A549 (cell line): Measurements from ENCODE around the gene LSM14B. TPM values are rescaled to one million over a fixed set of nuclear protein-coding genes. Genes with fewer than 3 reads are reported as not detected.

ENCODE experiments used
- ATAC-seq, 2 experiments: fragments of 200-7000 bp in 1 of 2; fragments of >200 bp in 1 of 2; cut with Nextera tagmentation in 1 of 2; cut with Tn5 transposase in 1 of 2; 3 replicates each; pipeline versions ENCODE4 v1.8.0 to v1.9.1; 2018 to 2020; ENCODE audit warnings: mild to moderate bottlenecking in 1 of 2, moderate library complexity in 1 of 2
- CTCF ChIA-PET: fragments of 300-600 bp; sonication (Branson Sonifier 250); formaldehyde crosslinking; extraction: SDS; loops from one replicate; lab custom pipeline; 2021; ENCODE audit warnings: antibody characterized with exemption, inconsistent platforms; lab: Yijun Ruan, JAX
- POLR2A ChIA-PET: fragments of 350-600 bp; formaldehyde crosslinking; extraction: SDS; loops from one replicate; lab custom pipeline; 2021; ENCODE audit warnings: antibody characterized with exemption, inconsistent platforms; lab: Yijun Ruan, JAX
- DNase-seq, 2 experiments: peaks; one replicate each; pipeline versions ENCODE4 v3.0.0 to v3.0.0-alpha.2; 2011 to 2016; ENCODE audit warnings: low read depth in 1 of 2, low spot score in 1 of 2
- FAIRE-seq: peaks from 2 replicates; lab custom pipeline; 2011; peaks lifted over from hg19 to GRCh38; lab: Jason Lieb, UNC
- H3K27ac ChIP-seq, 2 experiments: fragments of >200 bp; sonication (Bioruptor Twin); formaldehyde crosslinking; 3 replicates each; pipeline ENCODE4 v1.5.1; 2016 to 2017
- H3K4me1 ChIP-seq: fragments of >200 bp; sonication (Bioruptor Twin); formaldehyde crosslinking; 3 replicates; pipeline ENCODE4 v1.6.1; 2016
- H3K4me2 ChIP-seq: fragments of >200 bp; sonication (Bioruptor Twin); formaldehyde crosslinking; 3 replicates; pipeline ENCODE4 v1.6.1; 2016
- H3K4me3 ChIP-seq: fragments of >200 bp; sonication (Bioruptor Twin); formaldehyde crosslinking; 3 replicates; pipeline ENCODE4 v1.5.1; 2016
- H3K9me3 ChIP-seq: fragments of >200 bp; sonication (Bioruptor Twin); formaldehyde crosslinking; 3 replicates; pipeline ENCODE4 v1.6.1; 2016
- CBX2 ChIP-seq: fragments of 200-600 bp; sonication (generic); IDR thresholded peaks from 2 replicates; pipeline ENCODE4 v1.6.1; 2016; ENCODE audit warnings: low read depth, mild to moderate bottlenecking, borderline replicate concordance
- CBX8 ChIP-seq: fragments of 200-600 bp; sonication (generic); IDR thresholded peaks from 2 replicates; pipeline ENCODE4 v1.6.1; 2016
- CEBPB ChIP-seq, 2 experiments: fragments of >200 bp in 1 of 2; sonication (Bioruptor Twin) in 1 of 2; formaldehyde crosslinking in 1 of 2; IDR thresholded peaks; 2 replicates each; pipeline ENCODE4 v1.6.1; 2012 to 2016
- CHD2 ChIP-seq: fragments of 150-350 bp; IDR thresholded peaks from 2 replicates; pipeline ENCODE4 v1.6.1; 2014; ENCODE audit warnings: low read length; ENCODE audit not compliant: partially characterized antibody
- CHD4 ChIP-seq: fragments of 200-600 bp; sonication (generic); IDR thresholded peaks from 2 replicates; pipeline ENCODE4 v1.6.1; 2016; ENCODE audit warnings: antibody characterized with exemption, mild to moderate bottlenecking, borderline replicate concordance
- EHMT2 ChIP-seq: fragments of 200-600 bp; sonication (generic); IDR thresholded peaks from 2 replicates; pipeline ENCODE4 v1.6.1; 2016; ENCODE audit warnings: antibody characterized with exemption, low read depth, mild to moderate bottlenecking, moderate library complexity
- GATA3 ChIP-seq: IDR thresholded peaks from 2 replicates; pipeline ENCODE4 v1.6.1; 2012; ENCODE audit warnings: borderline replicate concordance
- HDAC2 ChIP-seq: fragments of 200-600 bp; sonication (generic); IDR thresholded peaks from 2 replicates; pipeline ENCODE4 v1.6.1; 2016
- HOXA7 ChIP-seq: fragments of 250-450 bp; sonication (Bioruptor Pico); IDR thresholded peaks from 2 replicates; pipeline ENCODE4 v1.5.0; 2020; ENCODE audit warnings: mild to moderate bottlenecking, moderate library complexity
- HOXB5 ChIP-seq: fragments of 250-450 bp; sonication (Bioruptor Pico); IDR thresholded peaks from 2 replicates; pipeline ENCODE4 v1.5.0; 2020; ENCODE audit warnings: mild to moderate bottlenecking, moderate library complexity
- JUN ChIP-seq, 2 experiments: fragments of >200 bp; sonication (Bioruptor Twin); formaldehyde crosslinking; IDR thresholded peaks; 2 replicates in 1 of 2; 3 replicates in 1 of 2; pipeline ENCODE4 v1.6.1; 2016 to 2017
- KDM1A ChIP-seq: fragments of 200-600 bp; sonication (generic); IDR thresholded peaks from 2 replicates; pipeline ENCODE4 v1.6.1; 2016; ENCODE audit warnings: low read depth, mild to moderate bottlenecking
- MAZ ChIP-seq: fragments of 150-350 bp; IDR thresholded peaks from 2 replicates; pipeline ENCODE4 v1.6.1; 2014; ENCODE audit warnings: antibody characterized with exemption, low read depth, low read length, borderline replicate concordance
- NFE2L2 ChIP-seq: fragments of 150-350 bp; conservative IDR thresholded peaks from 2 replicates; pipeline ENCODE4 v1.6.1; 2014; ENCODE audit warnings: low read length
- NR3C1 ChIP-seq: fragments of >200 bp; sonication (Bioruptor Twin); formaldehyde crosslinking; IDR thresholded peaks from 3 replicates; pipeline ENCODE4 v1.6.1; 2017
- PHF8 ChIP-seq: fragments of 200-600 bp; sonication (generic); IDR thresholded peaks from 2 replicates; pipeline ENCODE4 v1.6.1; 2016; ENCODE audit warnings: low read depth, mild to moderate bottlenecking, antibody characterized with exemption, moderate library complexity, borderline replicate concordance
- POLR2A ChIP-seq: IDR thresholded peaks from 2 replicates; pipeline ENCODE4 v1.6.1; 2012; ENCODE audit warnings: mild to moderate bottlenecking, low read length
- RCOR1 ChIP-seq: fragments of 150-350 bp; IDR thresholded peaks from 2 replicates; pipeline ENCODE4 v1.6.1; 2014; ENCODE audit warnings: antibody characterized with exemption, low read length, low read depth
- RFX5 ChIP-seq: fragments of 450-650 bp; IDR thresholded peaks from 2 replicates; pipeline ENCODE4 v1.7.1; 2014; ENCODE audit warnings: antibody characterized with exemption, mild to moderate bottlenecking, moderate library complexity
- SMC3 ChIP-seq: fragments of >200 bp; sonication (Bioruptor Twin); formaldehyde crosslinking; IDR thresholded peaks from 3 replicates; pipeline ENCODE4 v1.6.1; 2018; ENCODE audit warnings: inconsistent platforms
- ZNF302 ChIP-seq: fragments of 250-450 bp; sonication (Bioruptor Pico); IDR thresholded peaks from 2 replicates; pipeline ENCODE4 v1.9.0; 2021; ENCODE audit warnings: inconsistent platforms, mild to moderate bottlenecking, moderate library complexity
- ZSCAN20 ChIP-seq: fragments of 250-450 bp; sonication (Bioruptor Pico); IDR thresholded peaks from 2 replicates; pipeline ENCODE4 v1.8.0; 2022; ENCODE audit warnings: mild to moderate bottlenecking, moderate library complexity
- WGBS: methylation state at CpG from one replicate; pipeline ENCODE4 v1.1.6; 2017; ENCODE audit errors: missing lambda C conversion rate; 5-methylcytosine and 5-hydroxymethylcytosine counted together
- polyA plus RNA-seq, 4 experiments: library from polyadenylated mRNA; depleted of rRNA in 3 of 4; stranded (reverse); fragments of >200 nt; fragmentation: RNase III in 1 of 4; extraction: RNeasy Plus Mini Kit Qiagen cat#74134 plus additional on column Dnase treatment in 1 of 4; gene quantifications; 2 replicates in 3 of 4; 3 replicates in 1 of 4; pipeline ENCODE4 v1.2.3, GENCODE V29; 2011 to 2017
- TF ChIP-seq, protein P1 (sequence below): fragments of >200 bp; sonication (Bioruptor Twin); formaldehyde crosslinking; IDR thresholded peaks from 2 replicates; pipeline ENCODE4 v1.6.1; 2016
- TF ChIP-seq, protein P2 (sequence below): fragments of 200-600 bp; sonication (generic); IDR thresholded peaks from 2 replicates; pipeline ENCODE4 v1.6.1; 2016; ENCODE audit warnings: antibody characterized with exemption, mild to moderate bottlenecking, moderate library complexity
- TF ChIP-seq, protein P3 (sequence below): fragments of 150-350 bp; IDR thresholded peaks from 2 replicates; pipeline ENCODE4 v1.6.1; 2014; ENCODE audit warnings: low read depth, mild to moderate bottlenecking, low read length
- TF ChIP-seq, protein P4 (sequence below): fragments of >200 bp; sonication (Bioruptor Twin); formaldehyde crosslinking; IDR thresholded peaks from 3 replicates; pipeline ENCODE4 v1.5.1; 2016
- TF ChIP-seq, protein P5 (sequence below): fragments of 250-450 bp; sonication (Bioruptor Pico); IDR thresholded peaks from 2 replicates; pipeline ENCODE4 v1.5.0; 2021; ENCODE audit warnings: mild to moderate bottlenecking, moderate library complexity, borderline replicate concordance

LSM14B gene
- polyA plus RNA-seq, 2 of the 4 experiments (the other 2 are of a cell fraction): 22.7 to 28.1 TPM

DNA sequence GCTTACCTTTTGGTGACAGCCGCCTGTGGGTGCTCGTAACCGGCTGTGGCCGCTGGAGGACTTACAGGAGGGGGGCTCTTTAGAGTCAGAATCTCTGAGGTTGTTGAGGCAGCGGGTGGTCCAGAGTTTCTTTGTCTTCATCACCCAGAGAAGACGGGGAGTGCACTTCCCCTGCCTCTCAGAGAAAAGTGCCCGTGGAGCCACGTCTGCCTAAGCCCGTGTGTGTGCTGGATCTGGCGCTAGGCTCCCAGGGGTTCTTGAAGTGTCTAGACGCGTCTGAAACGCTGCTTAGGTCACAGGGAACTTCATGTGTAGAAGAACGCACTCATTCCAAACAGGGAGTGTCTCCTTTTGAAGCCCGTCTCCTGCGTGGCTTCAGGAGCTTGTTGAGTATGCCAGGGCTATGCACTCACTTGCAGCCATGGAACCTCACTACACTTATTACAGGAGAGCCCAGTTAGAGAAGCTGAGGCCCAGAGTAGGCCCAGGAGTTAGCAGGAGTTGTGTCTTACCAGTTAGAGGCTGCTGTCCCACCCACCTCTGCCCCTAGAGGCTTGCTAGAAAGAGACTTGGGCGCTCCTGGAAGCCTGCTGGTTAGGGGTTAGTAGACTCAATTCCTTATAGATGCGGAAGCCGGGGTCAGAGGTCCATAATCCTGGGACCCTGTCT is 1.3 kb downstream of the LSM14B start (continued):
- TF ChIP-seq, protein P1, sequence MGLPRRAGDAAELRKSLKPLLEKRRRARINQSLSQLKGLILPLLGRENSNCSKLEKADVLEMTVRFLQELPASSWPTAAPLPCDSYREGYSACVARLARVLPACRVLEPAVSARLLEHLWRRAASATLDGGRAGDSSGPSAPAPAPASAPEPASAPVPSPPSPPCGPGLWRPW: no peak
- no peak for TF ChIP-seq CBX2

DNA sequence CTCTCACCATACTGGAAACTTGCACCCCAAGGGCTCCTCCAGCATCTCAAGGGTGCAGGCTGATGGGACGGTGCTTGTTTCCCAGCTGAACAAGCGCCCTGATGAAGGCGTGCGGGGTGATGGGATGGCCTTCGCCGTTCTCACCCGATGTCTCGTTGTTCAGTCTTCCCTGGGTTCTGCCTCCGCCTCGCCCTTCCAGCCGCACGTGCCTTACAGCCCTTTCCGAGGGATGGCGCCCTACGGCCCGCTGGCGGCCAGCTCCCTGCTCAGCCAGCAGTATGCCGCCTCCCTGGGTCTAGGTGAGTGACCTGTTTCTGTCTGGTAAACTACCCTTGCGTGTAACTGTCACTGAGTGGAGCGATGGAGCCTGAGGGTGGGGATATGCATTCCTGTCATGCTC is 3.9 kb downstream of the LSM14B start:
- H3K4me3 ChIP-seq: no peak overlapping the region
- no peak for ATAC-seq
- no peak for TF ChIP-seq CBX8
- TF ChIP-seq PHF8: no peak
- TF ChIP-seq HOXA7 (CRISPR knock-in tag): no peak
- no peak for TF ChIP-seq RCOR1
- no peak for TF ChIP-seq ZSCAN20 (CRISPR knock-in tag)
- no peak for TF ChIP-seq SMC3
- no peak for TF ChIP-seq JUN (IDR thresholded peaks at IDR 0.05)
- TF ChIP-seq CHD4: no peak
- TF ChIP-seq, protein P2, sequence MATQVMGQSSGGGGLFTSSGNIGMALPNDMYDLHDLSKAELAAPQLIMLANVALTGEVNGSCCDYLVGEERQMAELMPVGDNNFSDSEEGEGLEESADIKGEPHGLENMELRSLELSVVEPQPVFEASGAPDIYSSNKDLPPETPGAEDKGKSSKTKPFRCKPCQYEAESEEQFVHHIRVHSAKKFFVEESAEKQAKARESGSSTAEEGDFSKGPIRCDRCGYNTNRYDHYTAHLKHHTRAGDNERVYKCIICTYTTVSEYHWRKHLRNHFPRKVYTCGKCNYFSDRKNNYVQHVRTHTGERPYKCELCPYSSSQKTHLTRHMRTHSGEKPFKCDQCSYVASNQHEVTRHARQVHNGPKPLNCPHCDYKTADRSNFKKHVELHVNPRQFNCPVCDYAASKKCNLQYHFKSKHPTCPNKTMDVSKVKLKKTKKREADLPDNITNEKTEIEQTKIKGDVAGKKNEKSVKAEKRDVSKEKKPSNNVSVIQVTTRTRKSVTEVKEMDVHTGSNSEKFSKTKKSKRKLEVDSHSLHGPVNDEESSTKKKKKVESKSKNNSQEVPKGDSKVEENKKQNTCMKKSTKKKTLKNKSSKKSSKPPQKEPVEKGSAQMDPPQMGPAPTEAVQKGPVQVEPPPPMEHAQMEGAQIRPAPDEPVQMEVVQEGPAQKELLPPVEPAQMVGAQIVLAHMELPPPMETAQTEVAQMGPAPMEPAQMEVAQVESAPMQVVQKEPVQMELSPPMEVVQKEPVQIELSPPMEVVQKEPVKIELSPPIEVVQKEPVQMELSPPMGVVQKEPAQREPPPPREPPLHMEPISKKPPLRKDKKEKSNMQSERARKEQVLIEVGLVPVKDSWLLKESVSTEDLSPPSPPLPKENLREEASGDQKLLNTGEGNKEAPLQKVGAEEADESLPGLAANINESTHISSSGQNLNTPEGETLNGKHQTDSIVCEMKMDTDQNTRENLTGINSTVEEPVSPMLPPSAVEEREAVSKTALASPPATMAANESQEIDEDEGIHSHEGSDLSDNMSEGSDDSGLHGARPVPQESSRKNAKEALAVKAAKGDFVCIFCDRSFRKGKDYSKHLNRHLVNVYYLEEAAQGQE: no peak
- no peak for TF ChIP-seq HDAC2
- no peak for TF ChIP-seq KDM1A
- no peak for TF ChIP-seq GATA3
- no peak for TF ChIP-seq CEBPB (IDR thresholded peaks at IDR 0.05)
- no peak for TF ChIP-seq EHMT2
- TF ChIP-seq, all 56 proteins: peak for 0
- FAIRE-seq (no peak), DNase-seq (no peak)
- peaks cover 11% of the 10 kb centered on the region for H3K4me1 ChIP-seq
- H3K4me2 ChIP-seq: no peak overlapping the region
- ChIA-PET POLR2A (no interaction called here), CTCF (interaction anchor here (1.0 to 3.8 kb wide), 3 partner anchors 10 to 115 kb away, joined by 5 to 15 read pairs (median 11); no protein-coding TSS in a partner anchor)
- no peaks in the 10 kb centered on the region for H3K9me3 ChIP-seq
- H3K27ac ChIP-seq: no peak overlapping the region
- 95% methylated on average over 20 of the region's 20 CpGs for WGBS

DNA sequence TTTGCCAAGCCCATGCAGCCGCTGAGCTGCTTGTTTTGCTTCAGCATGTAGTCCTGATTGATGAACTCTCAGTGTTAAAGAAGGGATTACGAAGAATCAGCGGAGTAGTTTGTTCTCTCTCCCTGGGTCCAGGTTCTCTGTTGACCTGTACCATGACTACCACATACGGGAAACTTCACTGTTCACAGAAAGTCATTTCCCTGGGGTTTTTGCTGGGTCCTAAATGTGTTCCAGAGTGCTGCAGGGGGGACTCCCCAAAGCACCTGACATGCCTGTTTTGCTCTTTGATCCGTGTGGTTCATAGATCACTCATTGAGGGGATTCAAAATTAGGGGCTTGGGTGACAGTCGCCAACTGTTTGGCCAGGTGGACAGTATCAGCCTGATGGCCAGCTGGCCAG is 5.5 kb downstream of the LSM14B start:
- 90% methylated on average over 6 of the region's 6 CpGs for WGBS

More for the DNA sequence above, 5.5 kb downstream of the LSM14B start:
- no peak for DNase-seq
- H3K4me2 ChIP-seq: no peak overlapping the region
- peaks cover 11% of the 10 kb centered on the region for H3K4me1 ChIP-seq
- FAIRE-seq: no peak
- ChIA-PET POLR2A (interaction anchor here (0.6 kb wide), 1 partner anchor 259 kb away, joined by 5 read pairs; the partner anchor contains the start of gene RPS21), CTCF (interaction anchor here (1.6 to 3.0 kb wide), 3 partner anchors 8 to 117 kb away, joined by 8 to 15 read pairs (median 9); no protein-coding TSS in a partner anchor)
- no peak overlapping the region for H3K27ac ChIP-seq
- TF ChIP-seq NFE2L2 (no peak), NR3C1 (no peak), ZNF302 (CRISPR knock-in tag) (no peak), MAZ (no peak), RCOR1 (no peak), CHD2 (no peak), RFX5 (no peak), POLR2A (no peak), HOXB5 (CRISPR knock-in tag) (no peak)
- TF ChIP-seq, protein P3, sequence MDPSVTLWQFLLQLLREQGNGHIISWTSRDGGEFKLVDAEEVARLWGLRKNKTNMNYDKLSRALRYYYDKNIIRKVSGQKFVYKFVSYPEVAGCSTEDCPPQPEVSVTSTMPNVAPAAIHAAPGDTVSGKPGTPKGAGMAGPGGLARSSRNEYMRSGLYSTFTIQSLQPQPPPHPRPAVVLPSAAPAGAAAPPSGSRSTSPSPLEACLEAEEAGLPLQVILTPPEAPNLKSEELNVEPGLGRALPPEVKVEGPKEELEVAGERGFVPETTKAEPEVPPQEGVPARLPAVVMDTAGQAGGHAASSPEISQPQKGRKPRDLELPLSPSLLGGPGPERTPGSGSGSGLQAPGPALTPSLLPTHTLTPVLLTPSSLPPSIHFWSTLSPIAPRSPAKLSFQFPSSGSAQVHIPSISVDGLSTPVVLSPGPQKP: no peak
- TF ChIP-seq, protein P4, sequence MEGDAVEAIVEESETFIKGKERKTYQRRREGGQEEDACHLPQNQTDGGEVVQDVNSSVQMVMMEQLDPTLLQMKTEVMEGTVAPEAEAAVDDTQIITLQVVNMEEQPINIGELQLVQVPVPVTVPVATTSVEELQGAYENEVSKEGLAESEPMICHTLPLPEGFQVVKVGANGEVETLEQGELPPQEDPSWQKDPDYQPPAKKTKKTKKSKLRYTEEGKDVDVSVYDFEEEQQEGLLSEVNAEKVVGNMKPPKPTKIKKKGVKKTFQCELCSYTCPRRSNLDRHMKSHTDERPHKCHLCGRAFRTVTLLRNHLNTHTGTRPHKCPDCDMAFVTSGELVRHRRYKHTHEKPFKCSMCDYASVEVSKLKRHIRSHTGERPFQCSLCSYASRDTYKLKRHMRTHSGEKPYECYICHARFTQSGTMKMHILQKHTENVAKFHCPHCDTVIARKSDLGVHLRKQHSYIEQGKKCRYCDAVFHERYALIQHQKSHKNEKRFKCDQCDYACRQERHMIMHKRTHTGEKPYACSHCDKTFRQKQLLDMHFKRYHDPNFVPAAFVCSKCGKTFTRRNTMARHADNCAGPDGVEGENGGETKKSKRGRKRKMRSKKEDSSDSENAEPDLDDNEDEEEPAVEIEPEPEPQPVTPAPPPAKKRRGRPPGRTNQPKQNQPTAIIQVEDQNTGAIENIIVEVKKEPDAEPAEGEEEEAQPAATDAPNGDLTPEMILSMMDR: no peak
- TF ChIP-seq, protein P5, sequence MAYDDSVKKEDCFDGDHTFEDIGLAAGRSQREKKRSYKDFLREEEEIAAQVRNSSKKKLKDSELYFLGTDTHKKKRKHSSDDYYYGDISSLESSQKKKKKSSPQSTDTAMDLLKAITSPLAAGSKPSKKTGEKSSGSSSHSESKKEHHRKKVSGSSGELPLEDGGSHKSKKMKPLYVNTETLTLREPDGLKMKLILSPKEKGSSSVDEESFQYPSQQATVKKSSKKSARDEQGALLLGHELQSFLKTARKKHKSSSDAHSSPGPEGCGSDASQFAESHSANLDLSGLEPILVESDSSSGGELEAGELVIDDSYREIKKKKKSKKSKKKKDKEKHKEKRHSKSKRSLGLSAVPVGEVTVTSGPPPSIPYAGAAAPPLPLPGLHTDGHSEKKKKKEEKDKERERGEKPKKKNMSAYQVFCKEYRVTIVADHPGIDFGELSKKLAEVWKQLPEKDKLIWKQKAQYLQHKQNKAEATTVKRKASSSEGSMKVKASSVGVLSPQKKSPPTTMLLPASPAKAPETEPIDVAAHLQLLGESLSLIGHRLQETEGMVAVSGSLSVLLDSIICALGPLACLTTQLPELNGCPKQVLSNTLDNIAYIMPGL (CRISPR knock-in tag): no peak
- H3K9me3 ChIP-seq: no peaks in the 10 kb centered on the region
- no peak for ATAC-seq
- H3K4me3 ChIP-seq: no peak overlapping the region
